ENCODE results near the gene POP4. TPM values are rescaled to one million over a fixed set of nuclear protein-coding genes. Genes with fewer than 3 reads are reported as not detected.

Gene POP4
- total and polyA plus RNA-seq, 9 of the 15 experiments (the other 6 are each of a cell fraction or from before 2014, with no cell fraction given): 42.1 to 128 (median 99.0) TPM

- TF ChIP-seq ZBTB9 (CRISPR knock-in tag; IDR thresholded peaks at IDR 0.05) (no peak), USF2 (CRISPR knock-in tag; IDR thresholded peaks at IDR 0.05) (no peak), RCOR1 (IDR thresholded peaks at IDR 0.05; ENCODE audit: borderline replicate concordance in 1 of 2, low read depth in 2 of 2, low read length in 2 of 2) (peak in 1 of 2 experiments; percentile 49; a peak in 1 of 4 replicates), ZNF124 (CRISPR knock-in tag; IDR thresholded peaks at IDR 0.05) (no peak), TAL1 (IDR thresholded peaks at IDR 0.05) (no peak), ZNF23 (CRISPR knock-in tag; IDR thresholded peaks at IDR 0.05) (no peak), RBM25 (IDR thresholded peaks at IDR 0.05; ENCODE audit: low read depth, low read length, severe bottlenecking) (no peak), PRMT5 (CRISPR knock-in tag; IDR thresholded peaks at IDR 0.05) (no peak), STAT5A (IDR thresholded peaks at IDR 0.05; ENCODE audit: borderline replicate concordance, low read length) (no peak), RBM34 (IDR thresholded peaks at IDR 0.05; ENCODE audit: borderline replicate concordance, insufficient read depth, low read length) (no peak), ZNF766 (CRISPR knock-in tag; conservative IDR thresholded peaks at IDR 0.05) (no peak), HOMEZ (CRISPR knock-in tag; IDR thresholded peaks at IDR 0.05) (no peak), ZBTB26 (CRISPR knock-in tag; IDR thresholded peaks at IDR 0.05) (no peak), ZNF644 (tag; IDR thresholded peaks at IDR 0.05; ENCODE audit: low read depth) (no peak), HES1 (IDR thresholded peaks at IDR 0.05; ENCODE audit: low read depth) (no peak), NRF1 (conservative IDR thresholded peaks at IDR 0.05 in 1 of 2, IDR thresholded peaks at IDR 0.05 in 1 of 2) (no peak), POLR3A (IDR thresholded peaks at IDR 0.05; ENCODE audit: borderline replicate concordance, extremely low read depth, insufficient read depth, insufficient read length) (no peak), ELF1 (tag; IDR thresholded peaks at IDR 0.05) (no peak), KLF13 (tag; IDR thresholded peaks at IDR 0.05; ENCODE audit: borderline replicate concordance, low read depth) (no peak)
These were observed 45.7 kb downstream of the POP4 start (continued) for GRCh38 chr19:29651622-29652394.

Data from K562 (cell line).